SK-N-SH (cell line): Measurements from ENCODE around the gene EFHD1. TPM values are rescaled to one million over a fixed set of nuclear protein-coding genes. Genes with fewer than 3 reads are reported as not detected.

Source experiments
- CTCF ChIA-PET: fragments of 300-600, 350-600 bp; formaldehyde crosslinking; extraction: SDS; loops from one replicate; lab custom pipeline; 2021; lab: Yijun Ruan, JAX
- POLR2A ChIA-PET: fragments of 350-600 bp; sonication (Branson Sonifier 250); formaldehyde crosslinking; extraction: SDS; loops from one replicate; lab custom pipeline; 2020; ENCODE audit warnings: antibody characterized with exemption, inconsistent platforms; lab: Yijun Ruan, JAX
- DNase-seq: peaks from one replicate; pipeline ENCODE4 v3.0.0; 2012
- H2AFZ ChIP-seq: fragments of 200-600 bp; sonication (generic); 2 replicates; pipeline ENCODE4 v1.8.1; 2016; ENCODE audit warnings: antibody characterized with exemption, mild to moderate bottlenecking, low read depth
- H3F3A ChIP-seq: fragments of 200-600 bp; sonication (generic); replicated peaks from 2 replicates; pipeline ENCODE3; 2016; ENCODE audit warnings: antibody characterized with exemption, mild to moderate bottlenecking; ENCODE audit not compliant: insufficient read depth
- H3K27ac ChIP-seq, 2 experiments: fragments of 200-500 bp in 1 of 2; fragments of 200-600 bp in 1 of 2; sonication (Bioruptor generic) in 1 of 2; sonication (generic), shearing (Covaris generic) in 1 of 2; 2 replicates each; pipeline versions ENCODE4 v1.5.1 to v1.6.1; 2014 to 2016; ENCODE audit warnings: low read depth in 2 of 2, inconsistent platforms in 1 of 2, low read length in 1 of 2, mild to moderate bottlenecking in 1 of 2, mixed read lengths in 1 of 2
- H3K27me3 ChIP-seq: fragments of 200-600 bp; sonication (generic), shearing (Covaris generic); 2 replicates; pipeline ENCODE4 v1.6.1; 2016; ENCODE audit warnings: mixed run types; ENCODE audit not compliant: insufficient read depth
- H3K36me3 ChIP-seq, 2 experiments: fragments of 200-500 bp in 1 of 2; fragments of 200-600 bp in 1 of 2; sonication (Bioruptor generic) in 1 of 2; sonication (generic) in 1 of 2; replicated peaks in 1 of 2; 2 replicates each; pipeline versions ENCODE3 to v1.5.1; 2014 to 2016; ENCODE audit warnings: low read length in 1 of 2, mild to moderate bottlenecking in 1 of 2; ENCODE audit not compliant: insufficient read depth in 2 of 2, control insufficient read depth in 1 of 2
- H3K4me1 ChIP-seq, 2 experiments: fragments of 200-500 bp in 1 of 2; fragments of 200-600 bp in 1 of 2; sonication (Bioruptor generic) in 1 of 2; sonication (generic), shearing (Covaris generic) in 1 of 2; 2 replicates each; pipeline versions ENCODE4 v1.5.1 to v1.6.1; 2014 to 2016; ENCODE audit warnings: low read depth in 1 of 2, low read length in 1 of 2, mixed run types in 1 of 2; ENCODE audit not compliant: insufficient read depth in 2 of 2, control insufficient read depth in 1 of 2
- H3K4me2 ChIP-seq: fragments of 200-600 bp; sonication (generic), shearing (Covaris generic); 2 replicates; pipeline ENCODE4 v1.6.1; 2017; ENCODE audit warnings: mixed run types
- H3K4me3 ChIP-seq, 2 experiments: fragments of 200-500 bp in 1 of 2; fragments of 200-600 bp in 1 of 2; sonication (Bioruptor generic) in 1 of 2; sonication (generic), shearing (Covaris generic) in 1 of 2; 2 replicates each; pipeline versions ENCODE4 v1.5.1 to v1.8.1; 2014 to 2016; ENCODE audit warnings: low read depth in 2 of 2, inconsistent platforms in 1 of 2, low read length in 1 of 2, mild to moderate bottlenecking in 1 of 2, mixed read lengths in 1 of 2, moderate library complexity in 1 of 2
- H3K79me2 ChIP-seq: fragments of 200-600 bp; sonication (generic); 2 replicates; pipeline ENCODE4 v1.8.1; 2017; ENCODE audit warnings: mild to moderate bottlenecking; ENCODE audit not compliant: insufficient read depth
- H3K9ac ChIP-seq: fragments of 200-600 bp; sonication (generic); 2 replicates; pipeline ENCODE4 v1.6.1; 2017; ENCODE audit warnings: mixed run types
- H3K9me2 ChIP-seq: fragments of 200-600 bp; sonication (generic); 2 replicates; pipeline ENCODE4 v1.6.1; 2017; ENCODE audit warnings: mixed run types
- H3K9me3 ChIP-seq: fragments of 200-600 bp; sonication (generic); 2 replicates; pipeline ENCODE4 v1.6.1; 2017; ENCODE audit warnings: mixed run types, mild to moderate bottlenecking, moderate library complexity
- H4K20me1 ChIP-seq: fragments of 200-600 bp; sonication (generic); 2 replicates; pipeline ENCODE4 v1.6.1; 2017; ENCODE audit warnings: mild to moderate bottlenecking, mixed run types; ENCODE audit not compliant: insufficient read depth
- EP300 ChIP-seq, 2 experiments: IDR thresholded peaks; 2 replicates each; pipeline versions ENCODE4 v1.4.0 to v1.6.1; 2012; ENCODE audit warnings: borderline replicate concordance in 1 of 2, low read depth in 1 of 2, low read length in 1 of 2
- MXI1 ChIP-seq: IDR thresholded peaks from 2 replicates; pipeline ENCODE4 v1.6.1; 2012; ENCODE audit warnings: mild to moderate bottlenecking, low read depth, low read length, improper control_type of control experiment
- RCOR1 ChIP-seq: fragments of 150-350 bp; IDR thresholded peaks from 2 replicates; pipeline ENCODE4 v1.6.1; 2017; ENCODE audit warnings: antibody characterized with exemption, low read length
- TCF12 ChIP-seq: IDR thresholded peaks from 2 replicates; pipeline ENCODE4 v1.4.0; 2012
- WGBS: methylation state at CpG from one replicate; pipeline ENCODE4 v1.1.6; 2017; ENCODE audit warnings: low lambda C conversion rate; 5-methylcytosine and 5-hydroxymethylcytosine counted together
- polyA plus RNA-seq, 3 experiments: library from polyadenylated mRNA; depleted of rRNA; stranded (reverse); fragments of >200 nt; gene quantifications; 2 replicates each; pipeline ENCODE4 v1.2.3, GENCODE V29; 2012
- small RNA-seq, 7 experiments: library from RNA; depleted of rRNA; stranded (forward); fragments of <200 nt; gene quantifications; one replicate each; pipeline ENCODE3, GENCODE V24; 2012

Gene EFHD1
- polyA plus RNA-seq, 1 of the 3 experiments (the other 2 are of a cell fraction), result not detected

DNA sequence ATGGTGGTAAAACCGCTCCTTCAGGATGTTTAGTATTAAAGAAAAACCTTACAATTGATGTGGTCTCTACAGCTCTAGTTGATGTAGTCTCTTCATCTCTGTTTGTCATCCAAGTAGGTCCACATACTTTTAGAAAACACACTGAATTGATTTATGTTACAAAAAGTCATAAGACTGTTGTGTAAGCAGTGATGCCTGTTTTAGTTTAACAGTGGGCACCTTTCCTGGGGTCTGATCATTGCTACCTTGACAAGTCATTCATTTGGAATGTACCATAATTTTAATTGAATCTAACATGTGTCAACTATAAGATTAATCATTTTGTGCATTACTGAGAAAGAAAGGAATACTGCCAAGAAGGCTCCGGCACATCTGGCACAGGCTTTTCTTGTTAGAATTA is 98.1 kb downstream of the EFHD1 start:
- POLR2A ChIA-PET, result no interaction called here
- 78% methylated on average over 2 of the region's 2 CpGs for WGBS
- DNase-seq, result no peak
- Histone ChIP-seq H3F3A (peaks cover 13% of the 10 kb centered on the region), H3K36me3 (peaks cover 20 to 21% of the 10 kb centered on the region in 2 experiments), H3K9ac (no peak overlapping the region), H3K4me2 (no peak overlapping the region), H3K27ac (peak overlapping the region in 1 of 2 experiments; percentile 18; a peak in 2 of 4 replicates), H3K4me3 (no peak overlapping the region), H2AFZ (no peak overlapping the region), H3K9me2 (no peaks in the 10 kb centered on the region), H3K27me3 (no peaks in the 10 kb centered on the region), H3K79me2 (peaks cover 61% of the 10 kb centered on the region)
- TF ChIP-seq TCF12 (peak; percentile 38; the same call in 1 of the 2 replicates), EP300 (IDR thresholded peaks at IDR 0.05; ENCODE audit: borderline replicate concordance in 1 of 2, low read depth in 1 of 2, low read length in 1 of 2) (0 out of 4 replicates have a peak, but pooled peaks of 1 of the 2 experiments have one; percentile 13), RCOR1 (no peak), MXI1 (no peak)
- TF ChIP-seq, all 33 proteins: peak for 2
- CTCF ChIA-PET, result no interaction called here
- Histone ChIP-seq H3K4me1 (no peaks in the 10 kb centered on the region; a peak in 2 of 4 replicates), H4K20me1 (peaks cover 30% of the 10 kb centered on the region), H3K9me3 (no peaks in the 10 kb centered on the region)

Small RNAs within 50 kb of the gene (small RNA-seq; reads per million reads assigned to genes)
- gene RN7SL359P, result 0 to 4.5 (median 0) reads per million in 7 experiments

Other genes starting within 250 kb of the EFHD1 start
- gene ALPG, start 226.8 kb upstream of the EFHD1 start, polyA plus RNA-seq (2012; rRNA removed), result not detected in 2 replicates
- not detected in 2 replicates for gene ALPI, start 177.5 kb upstream of the EFHD1 start, polyA plus RNA-seq (2012; rRNA removed)
- not detected in 2 replicates for gene ECEL1, start 145.8 kb upstream of the EFHD1 start, polyA plus RNA-seq (2012; rRNA removed)
- gene PRSS56, start 113.2 kb upstream of the EFHD1 start, polyA plus RNA-seq (2012; rRNA removed), result not detected in 2 replicates
- gene CHRND, start 107.4 kb upstream of the EFHD1 start, polyA plus RNA-seq (2012; rRNA removed), result 0.12 TPM in 1 of 2 replicates, not detected in the other
- gene CHRNG, start 93.9 kb upstream of the EFHD1 start, polyA plus RNA-seq (2012; rRNA removed), result not detected in 2 replicates
- 4.6 and 7.0 TPM in 2 replicates for gene TIGD1, start 83.0 kb upstream of the EFHD1 start, polyA plus RNA-seq (2012; rRNA removed)
- gene EIF4E2, start 82.9 kb upstream of the EFHD1 start, polyA plus RNA-seq (2012; rRNA removed), result 27.6 and 29.1 TPM in 2 replicates
- 12.8 and 18.2 TPM in 2 replicates for gene GIGYF2, start 63.7 kb downstream of the EFHD1 start, polyA plus RNA-seq (2012; rRNA removed)
- gene KCNJ13, start 143.0 kb downstream of the EFHD1 start, polyA plus RNA-seq (2012; rRNA removed), result not detected in 2 replicates
- 1.2 and 1.3 TPM in 2 replicates for gene SNORC, start 236.7 kb downstream of the EFHD1 start, polyA plus RNA-seq (2012; rRNA removed)